Measurements from ENCODE around the gene COMMD9. TPM values are rescaled to one million over a fixed set of nuclear protein-coding genes. Genes with fewer than 3 reads are reported as not detected.

COMMD9 gene
- total and polyA plus RNA-seq, 3 donors from 2014 or later = 42.7 to 73.9 (median 58.2) TPM

- 89% methylated on average over 1 of the region's 1 CpG for WGBS, 2 donors
- no peak overlapping the region for H3K4me3 ChIP-seq
- intact Hi-C loops (cut with DNase I; ENCODE audit: low total_unique reads) = no loop called here
Observed at GRCh38 chr11:36304351-36304750, 15.1 kb upstream of the COMMD9 start.

GRCh38 chr11:36300650-36301049 is 11.4 kb upstream of the COMMD9 start:
- no peak for TF ChIP-seq POLR2A (IDR thresholded peaks at IDR 0.05)
- no peak for TF ChIP-seq CTCF (IDR thresholded peaks at IDR 0.05)
- H3K4me3 ChIP-seq = no peak overlapping the region
- no peak overlapping the region for H3K27ac ChIP-seq
- no peaks in the 10 kb centered on the region for H3K9me3 ChIP-seq
- no peaks in the 10 kb centered on the region for H3K4me1 ChIP-seq
- intact Hi-C loops (cut with DNase I; ENCODE audit: low total_unique reads) = no loop called here
- peak; percentile 83 for DNase-seq
- H3K27me3 ChIP-seq = no peaks in the 10 kb centered on the region
- H3K36me3 ChIP-seq (ENCODE audit: low read depth, missing control alignments) = no peaks in the 10 kb centered on the region
- 36 to 43% methylated on average over 3 of the region's 3 CpGs for WGBS, 2 donors

More at GRCh38 chr11:36304351-36304750, 15.1 kb upstream of the COMMD9 start:
- no peaks in the 10 kb centered on the region for H3K9me3 ChIP-seq
- no peak overlapping the region for H3K27ac ChIP-seq
- H3K4me1 ChIP-seq = no peaks in the 10 kb centered on the region
- TF ChIP-seq CTCF (IDR thresholded peaks at IDR 0.05) (no peak), POLR2A (IDR thresholded peaks at IDR 0.05) (no peak)
- DNase-seq = no peak
- no peaks in the 10 kb centered on the region for H3K36me3 ChIP-seq (ENCODE audit: low read depth, missing control alignments)
- no peaks in the 10 kb centered on the region for H3K27me3 ChIP-seq

- peak overlapping the region in 1 of 2 donors; percentile 1 for H3K27ac ChIP-seq
- no peak overlapping the region for H3K4me3 ChIP-seq
- H3K9me3 ChIP-seq = no peaks in the 10 kb centered on the region
- H3K36me3 ChIP-seq (ENCODE audit: low read depth, missing control alignments) = no peaks in the 10 kb centered on the region
- H3K27me3 ChIP-seq = no peaks in the 10 kb centered on the region
- TF ChIP-seq POLR2A (IDR thresholded peaks at IDR 0.05) = no peak
- TF ChIP-seq CTCF (IDR thresholded peaks at IDR 0.05) = no peak
- H3K4me1 ChIP-seq = no peaks in the 10 kb centered on the region
- 87 to 89% methylated on average over 8 of the region's 8 CpGs for WGBS, 2 donors
- intact Hi-C loops (cut with DNase I; ENCODE audit: low total_unique reads) = no loop called here
- DNase-seq = no peak
Observed at GRCh38 chr11:36296884-36297543, 7.8 kb upstream of the COMMD9 start.

- Histone ChIP-seq H3K9me3 (no peaks in the 10 kb centered on the region), H3K4me3 (no peak within 1 kb of the TSS), H3K27me3 (no peaks in the 10 kb centered on the region), H3K27ac (peak within 1 kb of the TSS in 1 of 2 donors; percentile 1), H3K36me3 (ENCODE audit: low read depth, missing control alignments) (no peaks in the 10 kb centered on the region), H3K4me1 (no peaks in the 10 kb centered on the region)
- WGBS, 2 donors = 68 to 83% methylated on average over 3 of the region's 3 CpGs
- intact Hi-C loops (cut with DNase I; ENCODE audit: low total_unique reads) = no loop called here
- DNase-seq = peak; percentile 38
- TF ChIP-seq CTCF (IDR thresholded peaks at IDR 0.05) = no peak
- TF ChIP-seq POLR2A (IDR thresholded peaks at IDR 0.05) = no peak
Observed at GRCh38 chr11:36295926-36296325, 6.7 kb upstream of the COMMD9 start, which contains the start of gene PRR5L. PRR5L (plus strand) TSS chr11:36296288; CDS start chr11:36401122, 104,834 bp downstream.

- Histone ChIP-seq H3K9me3 (no peaks in the 10 kb centered on the region), H3K27ac (no peak overlapping the region), H3K4me1 (peaks cover 10% of the 10 kb centered on the region), H3K27me3 (no peaks in the 10 kb centered on the region), H3K36me3 (ENCODE audit: low read depth, missing control alignments) (no peaks in the 10 kb centered on the region), H3K4me3 (no peak overlapping the region)
- intact Hi-C loops (cut with DNase I; ENCODE audit: low total_unique reads) = no loop called here
- TF ChIP-seq POLR2A (IDR thresholded peaks at IDR 0.05) (no peak), CTCF (IDR thresholded peaks at IDR 0.05) (peak in 2 of 3 experiments; percentile 31 to 53)
- DNase-seq = no peak
- WGBS, 2 donors = 36 to 62% methylated on average over 1 to 4 of the region's 4 CpGs
Observed at GRCh38 chr11:36292311-36292722, 3.1 kb upstream of the COMMD9 start.

Data from testis (tissue), 3 donors.